Immature natural killer cell (primary cell): ENCODE measurements around the gene CT83. TPM values are rescaled to one million over a fixed set of nuclear protein-coding genes. Genes with fewer than 3 reads are reported as not detected.

Source experiments
- DNase-seq, 3 donors: peaks; one replicate each; pipeline ENCODE4 v3.0.0; 2022; ENCODE audit warnings: mixed read lengths in 1 of 3
- H3K27ac Mint-ChIP-seq, 6 donors: one replicate each; pipeline ENCODE4 v1.8.0; 2020; ENCODE audit warnings: mixed read lengths in 6 of 6, mild to moderate bottlenecking in 5 of 6, inconsistent platforms in 4 of 6, moderate library complexity in 3 of 6
- H3K27me3 Mint-ChIP-seq, 3 donors: one replicate each; pipeline ENCODE4 v1.8.0; 2020 to 2021; ENCODE audit warnings: low read depth in 3 of 3, mild to moderate bottlenecking in 3 of 3, mixed read lengths in 3 of 3, moderate library complexity in 3 of 3, inconsistent platforms in 1 of 3
- H3K36me3 Mint-ChIP-seq, 3 donors: one replicate each; pipeline ENCODE4 v1.8.0; 2020; ENCODE audit warnings: mixed read lengths in 3 of 3, inconsistent platforms in 2 of 3, mild to moderate bottlenecking in 2 of 3
- H3K4me1 Mint-ChIP-seq, 2 donors: one replicate each; pipeline ENCODE4 v1.8.0; 2020; ENCODE audit warnings: inconsistent platforms in 2 of 2, mild to moderate bottlenecking in 2 of 2, mixed read lengths in 2 of 2, moderate library complexity in 1 of 2
- H3K4me3 Mint-ChIP-seq, 5 donors: one replicate each; pipeline ENCODE4 v1.8.0; 2020; ENCODE audit warnings: mild to moderate bottlenecking in 5 of 5, mixed read lengths in 5 of 5, inconsistent platforms in 3 of 5, moderate library complexity in 3 of 5
- H3K9me3 Mint-ChIP-seq, 6 donors: one replicate each; pipeline ENCODE4 v1.8.0; 2020; ENCODE audit warnings: mild to moderate bottlenecking in 6 of 6, mixed read lengths in 6 of 6, inconsistent platforms in 4 of 6, moderate library complexity in 3 of 6
- polyA plus RNA-seq, 3 donors: library from polyadenylated mRNA; unstranded; fragments of 300-500 nt; fragmentation: Illumina TruSeq; gene quantifications; one replicate each; pipeline ENCODE4 v1.2.3, GENCODE V29; 2021

Gene CT83, protein sequence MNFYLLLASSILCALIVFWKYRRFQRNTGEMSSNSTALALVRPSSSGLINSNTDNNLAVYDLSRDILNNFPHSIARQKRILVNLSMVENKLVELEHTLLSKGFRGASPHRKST
- not detected for polyA plus RNA-seq

DNA sequence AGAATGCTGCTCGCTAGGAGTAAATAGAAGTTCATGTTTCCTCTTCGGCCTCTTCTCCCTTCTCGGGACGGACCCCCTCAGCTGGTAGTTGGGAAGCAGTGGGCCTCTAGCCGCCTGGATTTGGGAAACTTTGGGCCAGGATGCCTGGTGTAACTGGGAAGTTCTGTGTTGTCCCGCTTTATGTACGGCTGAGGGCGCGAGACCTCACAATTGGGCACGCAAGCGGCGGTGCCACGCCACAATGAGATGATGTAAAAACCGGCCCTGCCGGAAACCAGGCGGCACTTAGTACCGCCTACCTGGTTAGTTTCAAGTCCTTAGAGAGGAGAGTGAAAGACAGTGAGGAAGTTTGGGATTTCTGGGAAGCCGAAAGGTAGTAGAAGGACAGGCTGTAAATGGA lies at the start of gene CT83:
Gene CT83 (minus strand): TSS at position 155 of the 400 bp plus-strand sequence. CDS start 120 bp downstream, at position 35.
- DNase-seq = no peak
- Mint-ChIP-seq H3K27ac (no peak within 1 kb of the TSS), H3K4me1 (no peaks in the 10 kb centered on the region), H3K36me3 (no peaks in the 10 kb centered on the region), H3K9me3 (peaks cover 0 to 4% (median 1%) of the 10 kb centered on the region in 6 donors), H3K27me3 (peaks cover 0 to 6% (median 0%) of the 10 kb centered on the region in 3 donors), H3K4me3 (no peak within 1 kb of the TSS)

DNA sequence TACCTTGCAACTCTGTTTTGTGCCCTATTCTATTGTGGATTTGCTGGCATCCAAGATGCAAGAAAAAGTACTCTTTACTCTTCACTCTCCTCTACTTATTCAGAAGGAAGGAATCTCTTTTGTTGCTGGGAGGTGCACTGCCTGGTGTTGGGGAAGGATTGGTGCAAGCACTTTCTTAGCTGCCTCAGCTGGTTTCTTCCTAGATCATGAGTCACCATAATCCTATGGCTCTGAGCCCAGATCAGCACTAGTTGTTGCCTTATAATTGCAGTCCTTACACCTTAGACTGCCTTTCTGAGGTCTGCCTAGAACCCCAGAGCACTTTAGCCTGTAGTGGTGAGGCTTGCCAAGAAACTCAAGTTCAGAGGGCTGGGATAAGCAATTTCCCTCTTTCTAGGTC lies 37.0 kb upstream of the CT83 start:
- Mint-ChIP-seq H3K9me3 (peaks cover 0 to 7% (median 3%) of the 10 kb centered on the region in 6 donors), H3K4me1 (no peaks in the 10 kb centered on the region), H3K36me3 (no peaks in the 10 kb centered on the region), H3K27me3 (peaks cover 0 to 7% (median 0%) of the 10 kb centered on the region in 3 donors), H3K27ac (no peak overlapping the region), H3K4me3 (no peak overlapping the region)
- no peak for DNase-seq

DNA sequence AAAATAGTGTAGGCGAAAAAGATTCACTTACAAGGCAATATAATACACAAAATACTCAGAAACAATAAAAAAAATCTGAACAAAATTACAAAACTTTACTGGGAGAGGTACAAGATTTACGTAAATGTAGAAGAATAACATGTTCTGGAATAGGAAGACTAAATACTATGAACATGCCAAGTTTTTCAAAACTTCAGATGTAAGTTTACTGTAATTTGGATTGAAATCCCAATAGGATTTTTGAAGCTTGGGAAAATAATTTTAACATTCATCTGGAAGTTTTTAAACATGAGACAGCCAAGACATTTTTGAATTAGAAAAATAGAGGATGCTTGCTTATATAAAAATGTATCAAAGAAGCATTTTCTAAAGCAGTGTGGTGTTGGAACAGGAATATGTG lies 30.5 kb upstream of the CT83 start:
- no peak for DNase-seq
- Mint-ChIP-seq H3K9me3 (peaks cover 0 to 7% (median 0%) of the 10 kb centered on the region in 6 donors), H3K27me3 (peaks cover 0 to 2% (median 0%) of the 10 kb centered on the region in 3 donors), H3K4me1 (no peaks in the 10 kb centered on the region), H3K4me3 (no peak overlapping the region), H3K36me3 (no peaks in the 10 kb centered on the region), H3K27ac (no peak overlapping the region)

DNA sequence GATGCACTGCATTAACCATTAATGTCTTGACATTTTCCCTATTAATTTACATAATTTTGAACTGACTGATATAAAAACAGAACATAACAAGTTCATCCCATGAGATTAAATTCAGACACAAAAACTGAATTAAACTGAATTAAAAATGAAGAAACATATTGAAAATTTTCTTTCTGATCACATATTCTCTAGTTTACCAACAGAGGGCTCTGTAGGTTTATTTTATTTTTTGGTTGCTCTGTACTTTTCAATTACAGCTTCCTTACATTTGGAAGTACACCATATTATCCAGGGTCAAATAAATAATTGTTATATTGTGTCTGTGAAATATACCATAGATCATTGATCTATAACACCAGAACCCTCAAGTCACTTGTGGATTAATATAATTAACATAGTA lies 27.3 kb upstream of the CT83 start:
- Mint-ChIP-seq H3K36me3 (no peaks in the 10 kb centered on the region), H3K4me3 (no peak overlapping the region), H3K4me1 (no peaks in the 10 kb centered on the region), H3K9me3 (peaks cover 0 to 2% (median 0%) of the 10 kb centered on the region in 6 donors), H3K27me3 (no peaks in the 10 kb centered on the region), H3K27ac (no peak overlapping the region)
- DNase-seq = no peak

DNA sequence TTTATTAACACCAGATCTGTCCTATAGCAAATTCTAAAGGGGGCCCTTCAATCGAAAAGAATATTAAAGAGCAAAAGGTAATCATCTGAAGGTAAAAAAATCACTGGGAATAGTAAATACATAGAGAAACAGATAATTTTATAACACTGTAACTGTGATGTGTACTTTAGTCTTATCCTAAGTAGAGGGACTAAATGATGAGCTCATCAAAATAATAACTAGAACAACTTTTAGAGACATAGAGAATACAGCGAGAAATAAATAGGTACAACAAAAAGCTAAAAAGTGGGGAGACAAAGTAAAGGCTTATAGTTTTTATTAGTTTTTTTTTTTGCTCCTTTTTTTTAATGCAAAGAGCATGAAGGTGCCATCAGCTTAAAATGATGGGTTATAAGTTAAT lies 17.3 kb upstream of the CT83 start:
- no peaks in the 10 kb centered on the region for H3K36me3 Mint-ChIP-seq
- H3K4me3 Mint-ChIP-seq = no peak overlapping the region
- H3K27ac Mint-ChIP-seq = no peak overlapping the region
- H3K4me1 Mint-ChIP-seq = no peaks in the 10 kb centered on the region
- H3K27me3 Mint-ChIP-seq = peaks cover 0 to 5% (median 4%) of the 10 kb centered on the region in 3 donors
- no peak for DNase-seq
- peaks cover 0 to 11% (median 0%) of the 10 kb centered on the region in 6 donors for H3K9me3 Mint-ChIP-seq

DNA sequence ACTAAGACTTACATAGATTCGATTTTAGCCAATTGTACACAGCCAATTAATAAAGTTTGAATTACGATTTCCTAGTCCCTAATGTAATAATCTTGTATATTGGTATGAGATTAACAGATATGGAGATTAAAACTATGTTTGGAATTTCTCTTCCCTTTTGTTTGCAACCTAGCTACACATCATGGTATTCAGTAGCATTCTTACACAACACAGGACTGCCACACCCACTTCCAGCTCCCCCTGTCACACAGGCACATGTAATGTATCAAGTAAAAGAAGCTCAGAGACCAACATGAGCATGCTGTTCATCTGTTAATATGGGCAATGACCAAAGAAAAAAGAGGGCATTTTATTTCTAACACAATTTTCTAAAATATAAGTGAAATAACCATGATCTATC lies 13.6 kb downstream of the CT83 start:
- Mint-ChIP-seq H3K27me3 (no peaks in the 10 kb centered on the region), H3K4me3 (no peak overlapping the region), H3K9me3 (peaks cover 0 to 6% (median 0%) of the 10 kb centered on the region in 6 donors), H3K4me1 (no peaks in the 10 kb centered on the region), H3K36me3 (no peaks in the 10 kb centered on the region), H3K27ac (no peak overlapping the region)
- DNase-seq = no peak

DNA sequence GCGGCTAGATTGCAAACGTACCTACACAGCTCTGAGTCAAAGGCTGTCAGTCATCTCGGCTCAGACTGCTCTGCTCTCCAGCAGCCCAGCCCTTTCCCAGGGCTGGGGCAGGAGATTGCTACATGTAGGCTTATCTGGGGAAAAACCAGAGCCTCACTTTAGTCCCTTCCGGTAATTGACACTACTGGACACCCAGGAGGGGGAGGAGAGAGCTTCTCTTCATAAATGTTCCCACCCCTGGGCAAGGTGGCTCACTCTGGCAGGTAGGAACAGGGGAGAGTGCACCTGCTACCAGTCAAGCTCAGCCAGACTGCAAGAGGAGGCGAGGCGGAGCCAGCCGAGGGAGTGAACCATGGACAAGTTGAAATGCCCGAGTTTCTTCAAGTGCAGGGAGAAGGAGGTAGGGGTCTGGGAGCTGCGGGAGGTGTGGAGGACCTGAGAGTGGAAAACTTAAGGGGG lies 26.4 kb downstream of the CT83 start, which contains the start of gene SLC6A14:
Gene SLC6A14 (plus strand): TSS at position 249 of the 459 bp plus-strand sequence. CDS start 104 bp downstream, at position 353.
- Mint-ChIP-seq H3K4me3 (no peak within 1 kb of the TSS), H3K27me3 (peaks cover 0 to 3% (median 2%) of the 10 kb centered on the region in 3 donors), H3K36me3 (no peaks in the 10 kb centered on the region), H3K4me1 (no peaks in the 10 kb centered on the region), H3K27ac (no peak within 1 kb of the TSS), H3K9me3 (peaks cover 0 to 11% (median 2%) of the 10 kb centered on the region in 6 donors)
- DNase-seq = no peak

DNA sequence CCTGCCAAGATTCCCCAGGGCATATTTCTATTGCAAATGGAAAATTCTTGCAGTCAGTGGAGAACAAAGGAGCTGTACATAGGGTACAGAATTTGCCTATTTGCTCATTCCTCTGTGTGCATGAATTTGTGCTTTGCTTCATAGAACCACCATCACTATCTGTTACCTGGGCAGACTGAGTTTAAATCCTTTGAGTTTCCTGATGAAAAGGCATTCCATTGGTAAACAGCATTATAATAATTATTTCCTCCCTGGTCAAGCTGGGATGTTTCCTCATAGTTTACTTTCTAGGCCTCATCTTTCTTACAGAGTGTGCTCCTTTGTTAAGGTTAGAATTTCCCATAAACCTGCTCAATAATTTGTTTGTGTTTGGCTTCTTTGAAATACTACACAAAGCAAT lies 27.2 kb downstream of the CT83 start:
- H3K9me3 Mint-ChIP-seq = peaks cover 0 to 11% (median 2%) of the 10 kb centered on the region in 6 donors
- H3K36me3 Mint-ChIP-seq = no peaks in the 10 kb centered on the region
- H3K27ac Mint-ChIP-seq = no peak overlapping the region
- H3K27me3 Mint-ChIP-seq = peaks cover 0 to 3% (median 2%) of the 10 kb centered on the region in 3 donors
- no peaks in the 10 kb centered on the region for H3K4me1 Mint-ChIP-seq
- no peak for DNase-seq
- no peak overlapping the region for H3K4me3 Mint-ChIP-seq

DNA sequence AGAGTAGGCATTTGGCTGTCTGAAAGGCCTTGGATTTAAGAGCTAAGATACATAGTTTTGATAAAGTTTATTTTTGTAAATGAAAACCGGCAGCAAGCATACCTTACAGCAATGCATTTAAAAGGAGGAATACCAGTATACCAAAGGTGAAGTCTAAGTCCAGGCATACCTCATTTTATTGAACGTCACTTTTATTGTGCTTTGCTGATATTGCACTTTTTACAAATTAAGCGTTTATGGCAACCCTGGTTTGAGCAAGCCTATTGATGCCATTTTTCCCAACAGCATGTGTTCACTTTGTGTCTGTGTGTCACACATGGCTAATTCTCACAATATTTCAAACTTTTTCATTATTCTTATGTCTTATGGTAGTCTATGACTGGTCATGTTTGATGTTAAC lies 34.8 kb downstream of the CT83 start:
- peaks cover 0 to 3% (median 2%) of the 10 kb centered on the region in 3 donors for H3K27me3 Mint-ChIP-seq
- H3K27ac Mint-ChIP-seq = no peak overlapping the region
- H3K4me1 Mint-ChIP-seq = no peaks in the 10 kb centered on the region
- no peaks in the 10 kb centered on the region for H3K36me3 Mint-ChIP-seq
- no peak overlapping the region for H3K4me3 Mint-ChIP-seq
- peaks cover 0 to 4% (median under 1%) of the 10 kb centered on the region in 6 donors for H3K9me3 Mint-ChIP-seq
- no peak for DNase-seq

DNA sequence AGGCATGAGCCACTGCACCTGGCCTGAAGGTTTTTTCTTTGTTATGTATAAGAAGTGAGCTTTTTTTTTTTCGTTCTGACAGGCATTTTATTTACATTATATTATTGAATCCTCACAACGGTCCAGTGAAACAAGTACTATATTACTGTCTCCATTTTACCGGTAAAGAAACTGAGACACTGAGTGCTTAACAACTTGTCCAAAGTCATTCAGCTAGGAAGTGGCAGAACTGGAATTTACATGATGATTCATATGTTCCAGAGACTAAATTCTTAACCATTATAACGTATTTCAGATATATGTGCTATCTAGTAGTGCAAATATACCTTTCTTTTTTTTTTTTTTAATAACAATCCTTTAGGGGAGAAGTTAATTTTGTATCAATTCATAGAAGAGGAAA lies 44.8 kb downstream of the CT83 start:
- H3K4me3 Mint-ChIP-seq = no peak overlapping the region

DNA sequence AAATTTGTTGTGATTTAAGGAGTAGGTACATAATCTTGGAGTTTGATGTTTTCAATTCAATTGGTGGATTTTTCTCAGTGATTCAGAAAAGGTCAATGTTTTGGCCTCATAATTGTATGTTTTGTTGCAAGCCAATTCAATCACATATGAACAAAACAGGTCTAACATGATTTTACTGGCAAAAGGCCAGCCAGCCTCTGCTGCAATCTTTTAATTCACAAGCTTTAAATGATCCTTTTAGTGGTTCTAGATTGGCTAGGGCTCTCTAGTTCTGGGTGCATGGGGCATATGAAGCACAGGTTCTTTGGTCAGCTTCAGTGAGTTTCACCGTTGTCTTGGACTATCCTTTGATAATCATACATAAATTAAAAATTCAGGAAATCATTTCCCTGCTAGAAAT lies 45.6 kb downstream of the CT83 start:
- no peak overlapping the region for H3K27ac Mint-ChIP-seq
- peaks cover 0 to 4% (median under 1%) of the 10 kb centered on the region in 3 donors for H3K27me3 Mint-ChIP-seq
- H3K9me3 Mint-ChIP-seq = peaks cover 0 to 3% (median 0%) of the 10 kb centered on the region in 6 donors
- no peaks in the 10 kb centered on the region for H3K4me1 Mint-ChIP-seq
- no peaks in the 10 kb centered on the region for H3K36me3 Mint-ChIP-seq
- no peak for DNase-seq
- H3K4me3 Mint-ChIP-seq = no peak overlapping the region

More for the DNA sequence above, 44.8 kb downstream of the CT83 start:
- no peaks in the 10 kb centered on the region for H3K4me1 Mint-ChIP-seq
- H3K27ac Mint-ChIP-seq = no peak overlapping the region
- DNase-seq = no peak
- H3K36me3 Mint-ChIP-seq = no peaks in the 10 kb centered on the region
- H3K9me3 Mint-ChIP-seq = peaks cover 0 to 3% (median 0%) of the 10 kb centered on the region in 6 donors
- H3K27me3 Mint-ChIP-seq = peaks cover 0 to 4% (median 3%) of the 10 kb centered on the region in 3 donors

DNA sequence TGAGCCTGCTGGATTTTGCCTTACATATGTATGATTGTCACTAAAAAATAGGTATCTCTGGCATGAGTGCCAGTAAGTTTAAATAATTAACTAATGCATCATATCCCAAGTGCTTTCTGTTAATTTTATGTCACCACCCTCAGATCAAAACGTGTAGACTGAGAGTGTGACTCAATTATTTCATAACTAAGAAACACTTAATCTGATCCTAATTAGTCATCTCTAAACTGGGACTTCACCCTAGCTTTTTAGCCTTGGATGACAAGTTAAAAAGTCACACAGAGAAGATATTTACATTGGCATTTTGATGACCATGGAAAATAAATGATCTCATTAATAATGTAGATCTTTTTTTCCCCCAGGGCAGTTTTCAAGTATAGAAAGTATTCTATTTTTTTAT lies 49.5 kb downstream of the CT83 start:
- Mint-ChIP-seq H3K27me3 (peaks cover 0 to 5% (median 3%) of the 10 kb centered on the region in 3 donors), H3K27ac (no peak overlapping the region), H3K4me3 (no peak overlapping the region), H3K36me3 (no peaks in the 10 kb centered on the region), H3K4me1 (no peaks in the 10 kb centered on the region), H3K9me3 (peaks cover 0 to 4% (median under 1%) of the 10 kb centered on the region in 6 donors)
- DNase-seq = no peak
